Hepatocyte (in vitro differentiated cells): ENCODE measurements around the gene CELF4. TPM values are rescaled to one million over a fixed set of nuclear protein-coding genes. Genes with fewer than 3 reads are reported as not detected.

Source experiments
- DNase-seq: peaks from one replicate; pipeline ENCODE4 v3.0.0-alpha.2; 2016; ENCODE audit warnings: low spot score
- H2AFZ ChIP-seq: fragments of 200-600 bp; sonication (generic); 2 replicates; pipeline ENCODE4 v1.6.0; 2016; ENCODE audit warnings: antibody characterized with exemption, mild to moderate bottlenecking
- H3K27ac ChIP-seq: fragments of 200-600 bp; sonication (generic); 2 replicates; pipeline ENCODE4 v1.5.1; 2016; ENCODE audit warnings: mild to moderate bottlenecking
- H3K27me3 ChIP-seq: fragments of 200-600 bp; sonication (generic); 2 replicates; pipeline ENCODE4 v1.6.1; 2016
- H3K36me3 ChIP-seq: fragments of 200-600 bp; sonication (generic); replicated peaks from 2 replicates; pipeline ENCODE4 v1.5.1; 2016; ENCODE audit warnings: low read depth; ENCODE audit not compliant: insufficient read depth
- H3K4me1 ChIP-seq: fragments of 200-600 bp; sonication (generic); 2 replicates; pipeline ENCODE4 v1.5.1; 2016; ENCODE audit warnings: mild to moderate bottlenecking, moderate library complexity; ENCODE audit not compliant: insufficient read depth
- H3K4me2 ChIP-seq: fragments of 200-600 bp; sonication (generic); 2 replicates; pipeline ENCODE4 v1.6.0; 2016
- H3K4me3 ChIP-seq: fragments of 200-600 bp; sonication (generic); 2 replicates; pipeline ENCODE4 v1.5.1; 2016; ENCODE audit warnings: mild to moderate bottlenecking
- H3K79me2 ChIP-seq: fragments of 200-600 bp; sonication (generic); 2 replicates; pipeline ENCODE4 v1.6.0; 2017; ENCODE audit warnings: mild to moderate bottlenecking
- H3K9me2 ChIP-seq: fragments of 200-600 bp; sonication (generic); replicated peaks from 2 replicates; pipeline ENCODE4 v1.6.0; 2017; ENCODE audit warnings: mild to moderate bottlenecking; ENCODE audit not compliant: insufficient read depth
- H3K9me3 ChIP-seq: fragments of 200-600 bp; sonication (generic); 2 replicates; pipeline ENCODE4 v1.5.1; 2016; ENCODE audit warnings: low read depth, mild to moderate bottlenecking
- H4K20me1 ChIP-seq: fragments of 200-600 bp; sonication (generic); 2 replicates; pipeline ENCODE4 v1.6.0; 2016; ENCODE audit warnings: mild to moderate bottlenecking; ENCODE audit not compliant: insufficient read depth, poor library complexity, severe bottlenecking
- CTCF ChIP-seq: fragments of 200-600 bp; sonication (generic); IDR thresholded peaks from 2 replicates; pipeline ENCODE4 v1.5.1; 2016; ENCODE audit warnings: antibody characterized with exemption, mild to moderate bottlenecking; ENCODE audit not compliant: poor library complexity
- EZH2 ChIP-seq: fragments of 200-600 bp; sonication (generic); IDR thresholded peaks from 2 replicates; pipeline ENCODE4 v1.6.1; 2016; ENCODE audit warnings: antibody characterized with exemption, mild to moderate bottlenecking, borderline replicate concordance
- EZH2phosphoT487 ChIP-seq: fragments of 200-600 bp; sonication (generic); IDR thresholded peaks from one replicate; pipeline ENCODE4 v1.6.1; 2018; ENCODE audit warnings: antibody characterized with exemption, mild to moderate bottlenecking, low read depth, moderate library complexity; ENCODE audit not compliant: unreplicated experiment, severe bottlenecking
- WGBS: methylation state at CpG from one replicate; pipeline ENCODE4 v1.1.6; 2016; ENCODE audit warnings: low lambda C conversion rate; ENCODE audit errors: missing lambda C conversion rate; 5-methylcytosine and 5-hydroxymethylcytosine counted together
- polyA plus RNA-seq: library from polyadenylated mRNA; unstranded; fragments of >200 nt; fragmentation: Nextera tagmentation; extraction: Ambion mirVana; gene quantifications from 2 replicates; pipeline ENCODE4 v1.2.1, GENCODE V29; 2016
- total RNA-seq: library from RNA; depleted of rRNA; stranded (reverse); fragments of >200 nt; gene quantifications from 2 replicates; pipeline ENCODE4 v1.2.3, GENCODE V29; 2014

The CELF4 gene
- total and polyA plus RNA-seq, 2 experiments from 2014 or later: 1.3 to 2.9 TPM

DNA sequence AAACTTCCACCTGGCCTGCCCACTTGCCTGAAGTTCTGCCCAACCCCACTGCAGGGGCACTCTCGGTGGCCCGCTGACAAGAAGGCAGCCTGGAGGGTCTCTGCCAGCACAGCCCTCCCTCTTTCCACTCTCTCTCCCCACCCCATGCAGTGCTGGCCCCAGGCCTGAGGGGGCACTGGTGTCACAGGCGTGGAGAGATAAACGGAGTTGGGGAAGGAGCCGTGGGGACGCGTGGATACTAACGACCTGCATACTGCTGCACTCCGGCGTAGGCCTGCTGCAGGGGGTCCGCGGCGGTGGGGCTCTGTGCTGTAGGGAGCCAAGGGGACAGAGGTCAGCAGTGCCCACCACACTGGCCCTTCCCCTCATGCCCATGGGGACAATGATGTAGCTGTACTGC is 299.3 kb downstream of the CELF4 start:
- DNase-seq: no peak
- H3K4me3 ChIP-seq: no peak overlapping the region
- no peaks in the 10 kb centered on the region for H3K9me2 ChIP-seq
- no peaks in the 10 kb centered on the region for H3K79me2 ChIP-seq
- no peaks in the 10 kb centered on the region for H3K36me3 ChIP-seq
- no peak overlapping the region for H3K4me2 ChIP-seq
- no peaks in the 10 kb centered on the region for H3K9me3 ChIP-seq
- no peaks in the 10 kb centered on the region for H4K20me1 ChIP-seq
- no peak overlapping the region for H2AFZ ChIP-seq
- H3K4me1 ChIP-seq: no peaks in the 10 kb centered on the region
- 46% methylated on average over 13 of the region's 13 CpGs for WGBS
- TF ChIP-seq EZH2 (no peak), CTCF (no peak), EZH2phosphoT487 (no peak)
- H3K27me3 ChIP-seq: no peaks in the 10 kb centered on the region
- H3K27ac ChIP-seq: no peak overlapping the region

DNA sequence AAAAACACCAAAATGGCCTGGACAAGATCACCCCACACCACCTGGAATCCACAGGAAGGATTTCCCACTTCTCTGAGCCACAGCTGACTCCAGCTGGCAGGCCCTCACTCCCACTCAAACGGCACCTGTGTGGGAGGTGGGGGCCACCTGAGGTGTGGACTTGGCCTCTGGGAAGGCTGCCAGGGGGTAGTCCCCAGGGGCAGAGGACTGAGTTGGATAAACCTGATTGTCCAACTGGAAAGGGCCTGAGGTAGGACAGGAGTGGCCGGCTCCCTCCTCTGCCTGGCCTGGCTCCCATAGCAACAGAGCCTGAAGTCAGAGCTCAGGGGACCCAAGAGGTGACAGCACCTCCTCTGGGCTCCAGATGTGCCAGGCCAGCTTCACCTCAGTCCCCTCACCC is 300.2 kb downstream of the CELF4 start:
- no peaks in the 10 kb centered on the region for H3K79me2 ChIP-seq
- no peak overlapping the region for H3K4me3 ChIP-seq
- no peak overlapping the region for H3K27ac ChIP-seq
- no peak overlapping the region for H2AFZ ChIP-seq
- no peak for TF ChIP-seq CTCF
- TF ChIP-seq EZH2: no peak
- TF ChIP-seq EZH2phosphoT487: no peak
- no peaks in the 10 kb centered on the region for H3K36me3 ChIP-seq
- no peaks in the 10 kb centered on the region for H3K9me3 ChIP-seq
- 86% methylated on average over 2 of the region's 2 CpGs for WGBS
- H3K4me2 ChIP-seq: no peak overlapping the region
- H4K20me1 ChIP-seq: no peaks in the 10 kb centered on the region
- H3K9me2 ChIP-seq: no peaks in the 10 kb centered on the region
- DNase-seq: no peak
- H3K27me3 ChIP-seq: no peaks in the 10 kb centered on the region
- H3K4me1 ChIP-seq: no peaks in the 10 kb centered on the region

DNA sequence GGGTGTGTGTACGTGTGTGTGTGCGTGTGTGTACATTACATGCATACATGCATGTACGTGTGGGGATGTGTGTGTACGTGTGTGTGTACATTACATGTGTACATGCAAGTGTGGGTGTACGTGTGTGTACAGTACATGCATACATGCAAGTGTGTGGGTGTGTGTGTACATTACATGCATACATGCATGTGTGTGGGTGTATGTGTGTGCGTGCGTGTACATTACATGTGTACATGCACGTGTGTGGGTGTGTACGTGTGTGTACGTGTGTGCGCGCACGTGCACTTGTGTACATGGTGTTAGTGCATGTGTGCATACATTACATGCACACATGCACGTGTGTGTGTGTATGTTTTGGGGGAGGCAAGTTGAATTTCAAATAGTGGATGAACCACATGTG is 300.6 kb downstream of the CELF4 start:
- H3K27ac ChIP-seq: no peak overlapping the region
- H2AFZ ChIP-seq: no peak overlapping the region
- no peaks in the 10 kb centered on the region for H3K36me3 ChIP-seq
- H3K9me3 ChIP-seq: no peaks in the 10 kb centered on the region
- no peaks in the 10 kb centered on the region for H3K79me2 ChIP-seq
- no peaks in the 10 kb centered on the region for H3K27me3 ChIP-seq
- H4K20me1 ChIP-seq: no peaks in the 10 kb centered on the region
- H3K4me1 ChIP-seq: no peaks in the 10 kb centered on the region
- H3K4me2 ChIP-seq: no peak overlapping the region
- no peaks in the 10 kb centered on the region for H3K9me2 ChIP-seq
- no peak for DNase-seq
- H3K4me3 ChIP-seq: no peak overlapping the region
- no peak for TF ChIP-seq CTCF
- TF ChIP-seq EZH2: no peak
- TF ChIP-seq EZH2phosphoT487: no peak
- WGBS: 96% methylated on average over 14 of the region's 14 CpGs

DNA sequence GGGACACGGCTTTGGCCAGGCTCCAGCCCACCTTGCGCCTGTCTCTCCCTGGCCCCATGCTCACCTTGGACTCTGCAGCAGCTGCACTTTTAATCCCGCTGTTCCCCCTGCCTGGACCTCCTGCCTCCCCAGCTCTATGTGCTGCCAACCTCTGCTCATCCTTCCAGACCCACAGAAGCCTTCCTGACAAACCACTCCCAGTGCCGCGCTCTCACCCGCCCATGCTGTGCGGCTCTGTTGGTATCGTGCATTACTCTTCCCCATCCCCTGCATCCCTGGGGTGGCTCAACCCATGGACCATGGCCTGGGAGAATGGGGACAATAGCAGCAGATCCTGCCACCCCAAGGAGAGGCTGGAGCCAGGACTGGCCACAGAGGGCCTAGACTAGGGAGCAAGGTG is 303.6 kb downstream of the CELF4 start:
- no peak for DNase-seq
- Histone ChIP-seq H3K27me3 (peaks cover 5% of the 10 kb centered on the region), H2AFZ (no peak overlapping the region), H3K4me2 (no peak overlapping the region), H3K4me1 (no peaks in the 10 kb centered on the region), H3K36me3 (no peaks in the 10 kb centered on the region), H3K9me2 (no peaks in the 10 kb centered on the region), H3K9me3 (no peaks in the 10 kb centered on the region), H4K20me1 (no peaks in the 10 kb centered on the region), H3K4me3 (no peak overlapping the region), H3K79me2 (no peaks in the 10 kb centered on the region), H3K27ac (no peak overlapping the region)
- TF ChIP-seq CTCF (no peak), EZH2phosphoT487 (no peak), EZH2 (no peak)
- 99% methylated on average over 8 of the region's 8 CpGs for WGBS
